ENCODE measurements around the gene PRM1. TPM values are rescaled to one million over a fixed set of nuclear protein-coding genes. Genes with fewer than 3 reads are reported as not detected.

PRM1 gene
- total and polyA plus RNA-seq, 2 of the 13 experiments (the other 11 are each of a cell fraction or from before 2014, with no cell fraction given), result not detected

- Histone ChIP-seq H3K9ac (ENCODE audit: insufficient read depth, low read depth, low read length) (no peak overlapping the region), H3K27me3 (ENCODE audit: control insufficient read depth in 1 of 2, insufficient read depth in 2 of 2, low read length in 2 of 2) (no peaks in the 10 kb centered on the region; a peak in 1 of 5 replicates), H3K9me3 (ENCODE audit: low read length) (peaks cover 5% of the 10 kb centered on the region; the same call in 1 of the 2 replicates), H3K4me2 (ENCODE audit: low read depth, low read length) (no peak overlapping the region), H4K20me1 (ENCODE audit: insufficient read depth, low read length) (no peaks in the 10 kb centered on the region), H2AFZ (ENCODE audit: low read length) (no peak overlapping the region), H3K36me3 (replicated peaks in 1 of 2; ENCODE audit: control insufficient read depth in 1 of 2, insufficient read depth in 2 of 2, low read length in 2 of 2) (no peaks in the 10 kb centered on the region), H3K4me1 (ENCODE audit: insufficient read depth, low read length) (peaks cover 95% of the 10 kb centered on the region), H3K4me3 (replicated peaks in 1 of 3; ENCODE audit: insufficient read depth in 1 of 3, low read depth in 2 of 3, low read length in 3 of 3) (no peak overlapping the region), H3K27ac (ENCODE audit: extremely low read length, insufficient read depth, low read length) (no peak overlapping the region), H3K79me2 (ENCODE audit: insufficient read depth, low read length) (no peaks in the 10 kb centered on the region)
- BruUV-seq (replicated peaks), result no TSS peak
- intact Hi-C loops (cut with micrococcal nuclease; ENCODE audit: unreplicated experiment) (no loop called here), in situ Hi-C loops (cut with HindIII; ENCODE audit: extremely low pct_ligation_motif_present, low pct_unique_long_range_greater_than_20kb) (no loop called here)
- FAIRE-seq (no peak), DNase-seq (ENCODE audit: low spot score) (no peak), ATAC-seq (no peak)
- ChIA-PET CTCF (ENCODE audit: low intra/inter-chr PET ratio, low total read pairs) (no interaction called here), POLR2A (interaction anchor here (0.8 to 3.0 kb wide), 4 partner anchors 7 to 49 kb away, joined by 3 to 13 read pairs (median 6); partner anchors contain the start of gene SOCS1)
- WGBS (ENCODE audit: low lambda C conversion rate), result 68% methylated on average over 8 of the region's 8 CpGs
- TF ChIP-seq, protein P1, sequence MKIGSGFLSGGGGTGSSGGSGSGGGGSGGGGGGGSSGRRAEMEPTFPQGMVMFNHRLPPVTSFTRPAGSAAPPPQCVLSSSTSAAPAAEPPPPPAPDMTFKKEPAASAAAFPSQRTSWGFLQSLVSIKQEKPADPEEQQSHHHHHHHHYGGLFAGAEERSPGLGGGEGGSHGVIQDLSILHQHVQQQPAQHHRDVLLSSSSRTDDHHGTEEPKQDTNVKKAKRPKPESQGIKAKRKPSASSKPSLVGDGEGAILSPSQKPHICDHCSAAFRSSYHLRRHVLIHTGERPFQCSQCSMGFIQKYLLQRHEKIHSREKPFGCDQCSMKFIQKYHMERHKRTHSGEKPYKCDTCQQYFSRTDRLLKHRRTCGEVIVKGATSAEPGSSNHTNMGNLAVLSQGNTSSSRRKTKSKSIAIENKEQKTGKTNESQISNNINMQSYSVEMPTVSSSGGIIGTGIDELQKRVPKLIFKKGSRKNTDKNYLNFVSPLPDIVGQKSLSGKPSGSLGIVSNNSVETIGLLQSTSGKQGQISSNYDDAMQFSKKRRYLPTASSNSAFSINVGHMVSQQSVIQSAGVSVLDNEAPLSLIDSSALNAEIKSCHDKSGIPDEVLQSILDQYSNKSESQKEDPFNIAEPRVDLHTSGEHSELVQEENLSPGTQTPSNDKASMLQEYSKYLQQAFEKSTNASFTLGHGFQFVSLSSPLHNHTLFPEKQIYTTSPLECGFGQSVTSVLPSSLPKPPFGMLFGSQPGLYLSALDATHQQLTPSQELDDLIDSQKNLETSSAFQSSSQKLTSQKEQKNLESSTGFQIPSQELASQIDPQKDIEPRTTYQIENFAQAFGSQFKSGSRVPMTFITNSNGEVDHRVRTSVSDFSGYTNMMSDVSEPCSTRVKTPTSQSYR (CRISPR knock-in tag; IDR thresholded peaks at IDR 0.05; ENCODE audit: borderline replicate concordance), result no peak
- TF ChIP-seq RAD51 (IDR thresholded peaks at IDR 0.05; ENCODE audit: borderline replicate concordance) (no peak), ZNF737 (CRISPR knock-in tag; IDR thresholded peaks at IDR 0.05; ENCODE audit: borderline replicate concordance) (no peak), MAZ (IDR thresholded peaks at IDR 0.05; ENCODE audit: borderline replicate concordance, low read depth, low read length) (no peak), MAZ (CRISPR knock-in tag; IDR thresholded peaks at IDR 0.05; ENCODE audit: low read depth) (no peak), KDM5A (IDR thresholded peaks at IDR 0.05; ENCODE audit: borderline replicate concordance, low read length) (no peak), MXI1 (IDR thresholded peaks at IDR 0.05; ENCODE audit: borderline replicate concordance, low read depth, low read length) (no peak), ZNF138 (CRISPR knock-in tag; IDR thresholded peaks at IDR 0.05; ENCODE audit: low read depth) (no peak), SATB2 (CRISPR knock-in tag; IDR thresholded peaks at IDR 0.05) (no peak), JARID2 (CRISPR knock-in tag; IDR thresholded peaks at IDR 0.05; ENCODE audit: insufficient replicate concordance) (no peak), MAF1 (CRISPR knock-in tag; IDR thresholded peaks at IDR 0.05; ENCODE audit: borderline replicate concordance) (no peak), ZNF678 (CRISPR knock-in tag; IDR thresholded peaks at IDR 0.05) (no peak), ETV6 (CRISPR knock-in tag; conservative IDR thresholded peaks at IDR 0.05) (no peak), ZNF839 (CRISPR knock-in tag; IDR thresholded peaks at IDR 0.05; ENCODE audit: borderline replicate concordance) (no peak), MTF2 (CRISPR knock-in tag; IDR thresholded peaks at IDR 0.05; ENCODE audit: borderline replicate concordance) (no peak)
- TF ChIP-seq, protein P2, sequence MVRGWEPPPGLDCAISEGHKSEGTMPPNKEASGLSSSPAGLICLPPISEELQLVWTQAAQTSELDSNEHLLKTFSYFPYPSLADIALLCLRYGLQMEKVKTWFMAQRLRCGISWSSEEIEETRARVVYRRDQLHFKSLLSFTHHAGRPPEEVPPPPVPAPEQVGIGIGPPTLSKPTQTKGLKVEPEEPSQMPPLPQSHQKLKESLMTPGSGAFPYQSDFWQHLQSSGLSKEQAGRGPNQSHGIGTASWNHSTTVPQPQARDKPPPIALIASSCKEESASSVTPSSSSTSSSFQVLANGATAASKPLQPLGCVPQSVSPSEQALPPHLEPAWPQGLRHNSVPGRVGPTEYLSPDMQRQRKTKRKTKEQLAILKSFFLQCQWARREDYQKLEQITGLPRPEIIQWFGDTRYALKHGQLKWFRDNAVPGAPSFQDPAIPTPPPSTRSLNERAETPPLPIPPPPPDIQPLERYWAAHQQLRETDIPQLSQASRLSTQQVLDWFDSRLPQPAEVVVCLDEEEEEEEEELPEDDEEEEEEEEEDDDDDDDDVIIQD (CRISPR knock-in tag; IDR thresholded peaks at IDR 0.05; ENCODE audit: low read depth), result no peak
- TF ChIP-seq, protein P3, sequence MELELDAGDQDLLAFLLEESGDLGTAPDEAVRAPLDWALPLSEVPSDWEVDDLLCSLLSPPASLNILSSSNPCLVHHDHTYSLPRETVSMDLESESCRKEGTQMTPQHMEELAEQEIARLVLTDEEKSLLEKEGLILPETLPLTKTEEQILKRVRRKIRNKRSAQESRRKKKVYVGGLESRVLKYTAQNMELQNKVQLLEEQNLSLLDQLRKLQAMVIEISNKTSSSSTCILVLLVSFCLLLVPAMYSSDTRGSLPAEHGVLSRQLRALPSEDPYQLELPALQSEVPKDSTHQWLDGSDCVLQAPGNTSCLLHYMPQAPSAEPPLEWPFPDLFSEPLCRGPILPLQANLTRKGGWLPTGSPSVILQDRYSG (CRISPR knock-in tag; IDR thresholded peaks at IDR 0.05), result no peak
Observed at GRCh38 chr16:11262915-11263314, 18.2 kb downstream of the PRM1 start.
